CD4-positive, alpha-beta T cell (primary cell): ENCODE results near the gene BAZ1B. TPM values are rescaled to one million over a fixed set of nuclear protein-coding genes. Genes with fewer than 3 reads are reported as not detected.
"Not testable (repeated sequence)": the region's sequence is repeated elsewhere in the genome, so short reads cannot be mapped to it uniquely, and the experiment has no call there.

ENCODE experiments used
- ATAC-seq: fragments of 200-7000 bp; cut with Tn5 transposase; one replicate; pipeline ENCODE4 v1.10.0; 2022; ENCODE audit warnings: mild to moderate bottlenecking; ENCODE audit not compliant: poor library complexity
- CTCF ChIA-PET: fragments of 350-600 bp; sonication (Branson Sonifier 250); formaldehyde crosslinking; loops from one replicate; lab custom pipeline; 2021; ENCODE audit warnings: antibody characterized with exemption, inconsistent platforms; lab: Charles Lee
- POLR2A ChIA-PET: fragments of 350-600 bp; sonication (Branson Sonifier 250); formaldehyde crosslinking; loops from one replicate; lab custom pipeline; 2021; ENCODE audit warnings: antibody characterized with exemption, inconsistent platforms; lab: Charles Lee
- DNase-seq, 14 experiments: peaks; one replicate each; pipeline ENCODE4 v3.0.0-alpha.2; 2013 to 2020; ENCODE audit warnings: mixed read lengths in 2 of 14
- H3K27ac ChIP-seq, 2 donors: one replicate each; pipeline versions ENCODE4 v1.5.1 to v1.7.0; 2013; ENCODE audit warnings: low read length in 2 of 2, low read depth in 1 of 2, mild to moderate bottlenecking in 1 of 2
- H3K27me3 ChIP-seq, 2 experiments: 1 replicate in 1 of 2; 2 replicates in 1 of 2; pipeline versions ENCODE4 v1.6.1 to v1.7.0; 2013; ENCODE audit warnings: low read length in 2 of 2, control low read depth in 1 of 2, mild to moderate bottlenecking in 1 of 2, moderate library complexity in 1 of 2; ENCODE audit not compliant: insufficient read depth in 2 of 2, control insufficient read depth in 1 of 2
- H3K36me3 ChIP-seq: one replicate; pipeline ENCODE4 v1.6.1; 2013; ENCODE audit warnings: low read length, control low read depth; ENCODE audit not compliant: insufficient read depth
- H3K4me1 ChIP-seq: one replicate; pipeline ENCODE4 v1.6.1; 2013; ENCODE audit warnings: low read length, control low read depth; ENCODE audit not compliant: insufficient read depth
- H3K4me3 ChIP-seq: one replicate; pipeline ENCODE4 v1.5.1; 2013; ENCODE audit warnings: mild to moderate bottlenecking, low read length, moderate library complexity
- H3K9me3 ChIP-seq, 2 experiments: 1 replicate in 1 of 2; 2 replicates in 1 of 2; pipeline versions ENCODE4 v1.6.1 to v1.7.0; 2013; ENCODE audit warnings: low read length in 2 of 2, mild to moderate bottlenecking in 2 of 2, control low read depth in 1 of 2, moderate library complexity in 1 of 2; ENCODE audit not compliant: control insufficient read depth in 1 of 2, insufficient read depth in 1 of 2
- H3K27ac Mint-ChIP-seq: one replicate; pipeline ENCODE4 v1.8.0; 2020; ENCODE audit warnings: mixed read lengths
- H3K27me3 Mint-ChIP-seq: one replicate; pipeline ENCODE4 v1.8.0; 2021; ENCODE audit warnings: mixed read lengths
- H3K36me3 Mint-ChIP-seq: one replicate; pipeline ENCODE4 v1.8.0; 2021; ENCODE audit warnings: low read depth, mixed read lengths
- H3K4me1 Mint-ChIP-seq: one replicate; pipeline ENCODE4 v1.8.0; 2021; ENCODE audit warnings: low read depth, mixed read lengths
- H3K4me3 Mint-ChIP-seq: one replicate; pipeline ENCODE4 v1.8.0; 2020; ENCODE audit warnings: mild to moderate bottlenecking, mixed read lengths
- H3K9me3 Mint-ChIP-seq: one replicate; pipeline ENCODE4 v1.8.0; 2020; ENCODE audit warnings: mixed read lengths
- CTCF ChIP-seq: fragments of 200-600 bp; IDR thresholded peaks from one replicate; pipeline ENCODE4 v1.8.0; 2022; ENCODE audit warnings: antibody characterized with exemption, mild to moderate bottlenecking
- intact Hi-C, 2 experiments: fragments of 100-400 bp; cut with DNase I in 1 of 2; cut with micrococcal nuclease in 1 of 2; formaldehyde crosslinking; loops; one replicate each; pipeline versions ENCODE4 v1.15.1 to v1.9.0; 2023 to 2025; cut with DNase I, micrococcal nuclease
- total RNA-seq, 174 experiments: library from RNA in 2 of 174; stranded (reverse) in 2 of 174; gene quantifications; one replicate each; pipeline ENCODE4 v1.2.3 and lab custom pipeline; 2021 to 2026

The BAZ1B gene
- total RNA-seq, 2 experiments from 2014 or later = 32.8 to 35.5 TPM

GRCh38 chr7:73503229-73503628 is 18.9 kb downstream of the BAZ1B start:
- ChIA-PET CTCF (interaction anchor here (1.1 kb wide), 1 partner anchor 51 kb away, joined by 4 read pairs; no protein-coding TSS in a partner anchor), POLR2A (no interaction called here)
- Mint-ChIP-seq H3K27me3 (no peaks in the 10 kb centered on the region), H3K4me3 (no peak overlapping the region), H3K36me3 (peaks cover 80% of the 10 kb centered on the region), H3K27ac (no peak overlapping the region), H3K9me3 (no peaks in the 10 kb centered on the region), H3K4me1 (peaks cover 5% of the 10 kb centered on the region)
- Histone ChIP-seq H3K4me1 (no peaks in the 10 kb centered on the region), H3K36me3 (peaks cover 84% of the 10 kb centered on the region), H3K9me3 (no peaks in the 10 kb centered on the region), H3K27me3 (no peaks in the 10 kb centered on the region), H3K4me3 (no peak overlapping the region), H3K27ac (no peak overlapping the region)
- TF ChIP-seq CTCF = no peak
- intact Hi-C loops = no loop called here
- ATAC-seq (no peak), DNase-seq (no peak)

GRCh38 chr7:73496626-73497025 is 25.5 kb downstream of the BAZ1B start:
- no peak overlapping the region for H3K4me3 Mint-ChIP-seq
- Histone ChIP-seq H3K36me3 (peaks cover 82% of the 10 kb centered on the region), H3K27ac (no peak overlapping the region), H3K4me3 (no peak overlapping the region), H3K9me3 (no peaks in the 10 kb centered on the region), H3K4me1 (no peaks in the 10 kb centered on the region), H3K27me3 (no peaks in the 10 kb centered on the region)
- H3K9me3 Mint-ChIP-seq = no peaks in the 10 kb centered on the region
- ATAC-seq (no peak), DNase-seq (no peak)
- intact Hi-C loops = no loop called here
- H3K27me3 Mint-ChIP-seq = no peaks in the 10 kb centered on the region
- peaks cover 91% of the 10 kb centered on the region for H3K36me3 Mint-ChIP-seq
- CTCF ChIA-PET = no interaction called here
- POLR2A ChIA-PET = no interaction called here
- TF ChIP-seq CTCF = no peak
- H3K27ac Mint-ChIP-seq = no peak overlapping the region
- peaks cover 17% of the 10 kb centered on the region for H3K4me1 Mint-ChIP-seq

GRCh38 chr7:73495507-73495906 is 26.6 kb downstream of the BAZ1B start:
- H3K27me3 ChIP-seq, H3K27me3 Mint-ChIP-seq, CTCF ChIA-PET, H3K4me3 Mint-ChIP-seq, intact Hi-C loops, DNase-seq, H3K27ac ChIP-seq, ATAC-seq, H3K9me3 Mint-ChIP-seq, H3K27ac Mint-ChIP-seq, H3K4me3 ChIP-seq, H3K9me3 ChIP-seq, H3K4me1 ChIP-seq: not testable (repeated sequence)
- Mint-ChIP-seq H3K4me1 (peaks cover 12% of the 10 kb centered on the region), H3K36me3 (peaks cover 90% of the 10 kb centered on the region)
- H3K36me3 ChIP-seq = peaks cover 85% of the 10 kb centered on the region
- POLR2A ChIA-PET = interaction anchor here (0.6 kb wide), 1 partner anchor 257 kb away, joined by 3 read pairs; no protein-coding TSS in a partner anchor

- Histone ChIP-seq H3K36me3 (peaks cover 82% of the 10 kb centered on the region), H3K27ac (no peak overlapping the region), H3K27me3 (no peaks in the 10 kb centered on the region), H3K9me3 (no peaks in the 10 kb centered on the region), H3K4me1 (no peaks in the 10 kb centered on the region), H3K4me3 (no peak overlapping the region)
- H3K9me3 Mint-ChIP-seq = no peaks in the 10 kb centered on the region
- peaks cover 83% of the 10 kb centered on the region for H3K36me3 Mint-ChIP-seq
- POLR2A ChIA-PET = no interaction called here
- intact Hi-C loops = no loop called here
- ATAC-seq = no peak
- DNase-seq = no peak
- CTCF ChIA-PET = no interaction called here
- peaks cover 4% of the 10 kb centered on the region for H3K4me1 Mint-ChIP-seq
- no peak overlapping the region for H3K27ac Mint-ChIP-seq
- no peaks in the 10 kb centered on the region for H3K27me3 Mint-ChIP-seq
- TF ChIP-seq CTCF = no peak
- no peak overlapping the region for H3K4me3 Mint-ChIP-seq
Observed at GRCh38 chr7:73489976-73490375, 32.1 kb downstream of the BAZ1B start.
